ENCODE measurements around the gene LRIG1.

Gene LRIG1

DNA sequence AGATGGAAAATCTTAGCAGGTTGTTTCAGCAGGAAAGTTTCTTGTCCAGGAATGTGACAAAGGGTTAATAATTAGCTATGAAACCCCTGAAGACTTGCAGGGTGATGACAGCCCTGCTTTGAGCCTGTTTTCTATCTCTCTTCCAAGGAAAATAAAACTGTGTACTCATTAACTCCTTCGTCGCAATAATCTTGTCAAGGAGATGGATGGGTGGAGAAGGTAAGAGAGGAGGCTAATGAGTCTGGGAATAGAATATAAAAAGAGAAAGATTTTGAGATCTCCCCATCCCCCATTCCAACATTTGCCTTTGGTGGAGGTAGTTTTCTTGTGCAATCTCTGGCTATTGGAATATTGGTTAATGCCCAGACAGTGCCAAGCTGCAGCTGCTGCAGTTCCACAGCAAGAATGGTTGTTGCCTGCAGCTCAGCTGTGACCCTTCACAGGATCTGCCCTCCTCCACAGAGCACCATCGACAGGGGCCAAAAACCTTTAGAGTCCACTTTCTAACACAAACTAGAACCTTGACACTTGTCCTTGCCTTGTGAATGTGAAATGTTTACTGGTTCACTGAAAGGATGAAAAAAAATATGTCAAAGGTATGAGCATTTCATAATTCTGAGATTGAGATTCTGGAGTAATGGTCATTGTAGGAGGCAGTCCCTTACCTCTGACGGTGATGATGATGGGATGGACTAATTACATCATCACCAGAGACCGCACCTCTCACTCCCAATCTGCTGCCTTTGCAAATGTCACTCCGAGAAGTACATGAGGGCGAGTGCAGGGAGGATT lies 4.2 kb upstream of the LRIG1 start:
- DNase-seq: no peak

DNA sequence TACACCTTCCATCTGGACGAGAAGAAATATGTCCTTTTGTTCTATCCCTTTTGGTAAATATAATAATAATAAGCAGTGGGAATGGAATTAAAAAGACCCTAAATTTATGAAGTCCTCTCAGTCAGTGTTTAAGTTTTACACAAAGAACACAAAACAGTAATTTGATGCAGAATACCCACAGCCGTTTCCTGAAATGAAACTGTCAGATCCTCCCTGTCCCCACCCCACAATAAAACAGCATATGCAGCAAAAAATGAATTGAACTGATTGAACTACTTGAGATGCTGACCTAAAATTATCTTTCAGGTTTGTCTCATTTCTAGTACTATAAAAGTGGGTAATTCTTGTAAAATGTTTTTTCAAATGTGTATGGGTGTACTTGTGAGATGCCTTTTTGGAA lies 2.2 kb upstream of the LRIG1 start:
- DNase-seq: no peak

DNA sequence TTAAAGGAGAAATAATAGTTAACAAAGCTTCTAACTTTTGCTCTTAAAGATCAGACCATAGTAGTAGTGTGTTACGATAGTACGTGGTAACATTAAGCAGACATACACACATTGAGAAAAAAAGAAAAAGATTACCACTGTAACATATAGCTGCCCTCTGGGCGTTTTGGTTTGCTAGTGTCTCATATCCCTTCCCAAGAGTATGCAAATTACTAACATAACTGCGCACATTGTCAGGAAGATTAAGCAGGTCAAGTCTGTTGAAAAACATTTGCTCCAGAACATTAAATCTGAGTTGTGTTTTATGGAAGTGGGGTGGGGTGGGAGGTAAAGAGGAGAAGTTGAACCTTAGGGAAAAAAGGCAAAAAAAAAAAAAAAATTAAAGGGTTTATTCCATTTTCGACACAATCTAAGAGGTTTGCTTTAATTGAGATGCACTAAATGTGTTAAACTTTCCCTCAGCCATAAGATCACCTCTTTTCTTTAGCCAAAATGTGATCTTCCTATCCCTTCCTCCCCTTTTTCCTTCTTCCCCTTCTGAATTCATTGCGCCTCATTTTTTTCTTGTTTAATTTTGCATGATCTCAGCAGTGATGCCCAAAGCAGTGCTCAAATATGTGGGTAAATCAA lies 1.5 kb upstream of the LRIG1 start:
- no peak for DNase-seq

DNA sequence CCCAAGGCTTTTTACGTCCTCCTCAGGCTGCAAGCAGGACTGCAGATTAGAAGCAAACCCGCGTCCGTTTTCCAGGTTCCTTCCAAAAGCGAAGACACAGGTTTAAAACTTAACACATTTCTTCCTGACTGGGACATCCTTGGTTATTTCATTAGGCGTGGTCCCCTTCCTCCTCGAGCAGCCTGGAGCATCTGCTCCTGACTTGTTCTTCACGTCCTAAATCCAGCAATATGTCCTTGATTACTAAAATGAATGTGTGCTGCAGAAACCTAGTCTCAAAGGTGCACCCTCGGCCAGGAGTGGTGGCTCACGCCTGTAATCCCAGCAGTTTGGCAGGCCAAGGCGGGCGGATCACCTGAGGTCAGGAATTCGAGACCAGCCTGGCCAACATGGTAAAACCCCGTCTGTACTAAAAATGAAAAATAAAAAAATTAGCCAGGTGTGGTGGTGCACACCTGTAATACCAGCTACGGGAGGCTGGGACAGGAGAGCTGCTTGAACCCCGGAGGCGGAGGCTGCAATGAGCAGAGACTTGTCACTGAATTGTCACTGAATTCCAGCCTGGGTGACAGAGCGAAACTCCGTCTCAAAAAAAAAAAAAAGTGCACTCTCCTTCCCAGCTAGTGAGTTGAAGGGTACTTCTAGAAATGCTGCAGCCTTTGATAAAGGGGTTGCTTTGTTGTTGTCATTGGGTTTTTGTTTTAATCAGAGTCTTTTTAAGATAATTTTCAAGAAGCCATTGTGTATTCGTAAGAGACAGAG lies 842 bp upstream of the LRIG1 start:
- no peak for DNase-seq

DNA sequence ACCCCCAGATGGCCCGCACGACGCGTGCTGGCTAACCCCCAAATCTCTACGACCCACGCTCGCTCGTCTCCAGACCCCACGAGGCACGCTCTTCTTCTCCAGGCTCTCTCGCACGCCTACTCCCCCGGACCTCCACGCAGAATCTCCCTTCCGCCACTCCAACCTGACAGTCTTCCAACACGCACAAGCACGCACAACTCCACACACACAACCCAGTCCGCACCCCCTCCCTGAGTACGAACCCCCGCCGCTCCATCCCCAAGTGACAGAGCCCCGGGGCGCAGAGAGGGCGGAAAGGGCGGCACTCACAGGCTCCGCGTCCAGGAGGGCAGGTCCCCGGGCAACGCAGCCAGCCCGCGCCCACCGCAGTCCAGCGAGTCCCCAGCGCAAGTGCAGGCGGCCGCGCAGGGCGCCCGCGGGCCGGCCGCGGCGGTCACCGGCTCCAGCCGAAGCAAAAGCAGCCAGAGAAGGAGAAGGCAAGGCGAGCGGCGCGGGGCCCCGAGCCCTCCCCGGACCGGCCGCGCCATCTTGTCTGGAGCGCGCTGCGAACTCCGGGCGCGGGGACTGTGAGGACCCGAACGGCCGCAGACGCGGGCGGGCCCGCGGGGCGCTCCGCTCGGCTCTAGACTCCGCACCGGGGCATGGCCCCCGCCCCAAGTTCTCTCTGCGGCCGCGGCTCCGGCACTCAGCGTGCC lies 794 bp downstream of the LRIG1 start:
- DNase-seq: peak; percentile 37

DNA sequence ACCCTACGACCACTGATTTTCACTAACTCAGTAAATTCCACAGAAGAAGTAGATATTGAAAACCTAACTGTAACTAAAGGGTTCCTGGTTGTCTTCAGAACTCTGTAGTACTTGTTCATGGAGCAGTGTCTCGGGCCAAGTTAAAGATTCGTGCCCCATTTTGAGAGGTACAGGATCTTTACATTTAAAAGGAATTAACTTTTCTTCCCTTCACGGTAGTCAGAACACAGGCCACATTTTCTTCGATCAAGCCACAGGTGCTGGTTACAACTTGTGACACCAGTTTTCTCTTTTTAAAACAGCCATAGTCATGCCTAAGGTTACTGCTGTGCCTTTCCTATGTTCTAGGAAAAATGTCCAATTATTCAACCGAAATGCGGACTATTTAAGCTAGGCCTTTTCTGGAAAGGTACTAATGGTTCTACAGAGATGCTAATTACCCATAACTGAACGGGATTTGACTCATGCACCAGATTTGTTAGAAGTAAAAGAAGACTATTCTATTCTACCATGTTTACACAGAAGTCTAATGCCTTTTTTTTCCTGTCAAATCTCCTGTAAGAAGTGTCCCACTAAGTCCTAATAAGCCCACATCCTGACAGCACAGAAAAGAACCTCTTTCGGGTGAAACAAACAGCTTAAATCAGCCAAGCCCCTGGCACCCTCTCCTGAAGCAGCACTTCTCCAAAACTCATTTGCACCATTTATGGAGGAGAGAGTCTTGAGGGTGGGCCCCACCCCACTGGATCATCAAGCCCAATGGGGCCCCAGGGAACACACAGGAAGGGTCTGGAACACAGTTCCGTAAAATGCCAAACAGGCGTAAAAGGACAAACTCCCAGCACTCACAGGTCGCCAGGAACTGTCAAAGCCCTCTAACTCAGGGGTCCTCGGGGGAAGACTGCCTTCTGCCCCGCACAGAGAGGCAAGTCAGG lies 1.9 kb downstream of the LRIG1 start:
- DNase-seq: no peak

DNA sequence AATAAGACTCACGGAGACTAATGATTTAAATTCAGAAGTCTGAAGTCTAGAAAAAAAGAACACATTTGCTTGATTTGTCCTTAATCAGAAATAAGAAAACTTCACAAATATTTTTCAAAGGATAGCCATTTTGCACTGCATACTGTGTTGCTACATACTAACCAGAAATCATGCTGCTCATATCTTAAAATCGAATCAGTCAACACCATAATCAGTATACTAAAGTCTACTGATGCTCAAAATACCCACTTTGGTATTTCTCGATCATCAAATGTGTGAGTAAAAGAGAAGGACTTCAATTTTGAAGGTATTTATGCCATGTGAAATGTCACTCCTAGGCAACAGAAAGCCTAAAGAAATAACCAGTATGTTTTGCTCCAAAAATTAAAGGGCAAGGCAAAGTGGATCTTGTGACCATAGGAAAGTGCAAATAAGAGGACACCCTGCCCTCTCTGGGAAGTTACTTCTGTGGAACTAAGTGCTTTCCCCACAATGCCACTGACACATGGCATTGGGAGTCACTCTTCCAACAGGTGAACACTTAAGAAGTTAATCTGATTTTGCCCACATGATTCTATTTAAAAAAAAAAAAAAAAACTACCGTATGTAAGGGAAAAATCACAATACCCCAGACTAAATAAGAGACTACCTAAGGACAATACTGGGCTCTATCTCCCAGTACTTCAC lies 2.7 kb downstream of the LRIG1 start:
- no peak for DNase-seq

DNA sequence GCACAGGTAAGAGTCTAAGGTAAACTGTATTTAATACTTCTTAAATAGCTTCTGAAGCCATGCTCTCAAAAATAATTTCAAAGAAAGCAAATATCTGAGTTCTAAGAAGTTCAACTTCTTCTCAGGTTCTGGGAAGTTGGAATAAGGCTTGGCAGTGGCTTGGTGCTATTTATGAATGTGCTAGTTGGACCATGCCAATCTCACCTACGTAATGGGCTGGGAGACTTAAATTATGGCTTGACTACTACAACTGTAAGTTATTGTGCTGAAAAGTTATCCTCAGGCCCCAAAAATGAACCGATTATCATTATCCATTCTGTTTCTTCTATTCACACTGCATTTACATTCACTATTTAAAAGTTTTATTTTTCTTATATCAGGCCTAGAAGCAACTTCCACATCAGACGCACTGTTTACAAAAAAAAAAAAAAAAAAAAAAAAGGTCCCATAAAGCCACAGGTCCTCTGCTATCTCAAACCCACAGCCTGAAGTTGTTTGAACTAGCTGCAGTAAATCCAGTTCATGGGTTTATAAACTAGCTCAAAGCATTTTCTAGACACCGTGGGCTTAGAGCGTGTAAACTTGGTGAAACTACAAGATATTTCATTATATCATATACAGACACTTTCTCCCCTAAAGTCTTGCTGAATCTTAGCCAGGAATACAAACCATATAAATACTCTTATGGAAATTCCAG lies 3.4 kb downstream of the LRIG1 start:
- DNase-seq: no peak

DNA sequence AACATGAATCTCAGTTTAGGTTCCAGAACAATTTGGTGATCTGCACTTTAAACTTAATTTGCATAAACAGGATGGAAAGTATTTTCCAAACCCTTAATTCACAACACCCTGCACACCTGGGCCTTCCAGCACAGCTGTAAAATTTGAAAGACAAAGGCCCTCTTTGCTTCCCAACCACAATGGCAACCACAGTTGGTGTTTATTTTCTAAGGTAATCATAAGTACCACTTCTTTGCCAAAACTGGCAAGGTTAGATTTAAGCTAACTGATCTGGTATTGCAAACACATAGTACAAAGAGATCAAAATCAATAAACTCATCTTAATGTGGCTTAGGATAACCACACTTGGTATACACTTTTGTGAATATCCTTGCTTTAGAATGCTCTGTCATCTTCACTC lies 4.1 kb downstream of the LRIG1 start:
- DNase-seq: no peak

DNA sequence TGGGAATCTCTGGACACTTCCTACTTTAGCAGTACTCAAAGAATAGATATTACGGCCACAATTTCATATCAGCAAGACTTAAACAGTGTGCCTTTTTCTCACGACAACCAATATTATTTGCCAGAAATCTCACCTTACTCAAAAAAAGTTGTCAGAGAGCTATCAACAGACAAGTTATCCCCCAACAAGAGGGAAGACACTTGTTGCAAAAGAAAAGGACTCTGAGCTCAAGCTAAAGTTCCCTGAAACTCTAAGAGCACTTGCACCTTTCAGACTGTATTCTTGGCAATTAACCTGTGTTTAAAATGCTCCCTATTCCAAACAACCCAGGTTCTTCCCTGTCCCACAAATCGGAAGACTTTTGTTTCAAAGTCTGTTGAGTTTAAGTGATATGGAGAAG lies 4.5 kb downstream of the LRIG1 start:
- no peak for DNase-seq

DNA sequence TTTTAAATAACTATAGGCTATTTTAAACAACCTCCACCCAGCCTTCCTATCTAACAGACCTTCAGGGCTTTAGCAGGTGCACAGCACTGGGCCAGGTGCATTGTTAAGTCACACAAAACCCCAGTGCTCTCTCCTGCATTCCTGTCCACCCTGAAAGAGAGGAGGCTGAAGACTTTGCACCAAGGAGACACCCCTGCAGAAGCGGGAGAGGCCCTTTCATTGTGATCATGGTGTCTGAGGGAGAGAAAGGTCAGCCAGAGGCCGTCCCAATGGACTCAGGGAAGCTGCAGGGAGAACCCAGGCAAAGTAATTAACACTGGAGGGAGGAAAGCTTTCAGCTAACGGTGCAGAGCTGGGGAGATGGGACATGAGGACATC lies 5.2 kb downstream of the LRIG1 start:
- DNase-seq: no peak

DNA sequence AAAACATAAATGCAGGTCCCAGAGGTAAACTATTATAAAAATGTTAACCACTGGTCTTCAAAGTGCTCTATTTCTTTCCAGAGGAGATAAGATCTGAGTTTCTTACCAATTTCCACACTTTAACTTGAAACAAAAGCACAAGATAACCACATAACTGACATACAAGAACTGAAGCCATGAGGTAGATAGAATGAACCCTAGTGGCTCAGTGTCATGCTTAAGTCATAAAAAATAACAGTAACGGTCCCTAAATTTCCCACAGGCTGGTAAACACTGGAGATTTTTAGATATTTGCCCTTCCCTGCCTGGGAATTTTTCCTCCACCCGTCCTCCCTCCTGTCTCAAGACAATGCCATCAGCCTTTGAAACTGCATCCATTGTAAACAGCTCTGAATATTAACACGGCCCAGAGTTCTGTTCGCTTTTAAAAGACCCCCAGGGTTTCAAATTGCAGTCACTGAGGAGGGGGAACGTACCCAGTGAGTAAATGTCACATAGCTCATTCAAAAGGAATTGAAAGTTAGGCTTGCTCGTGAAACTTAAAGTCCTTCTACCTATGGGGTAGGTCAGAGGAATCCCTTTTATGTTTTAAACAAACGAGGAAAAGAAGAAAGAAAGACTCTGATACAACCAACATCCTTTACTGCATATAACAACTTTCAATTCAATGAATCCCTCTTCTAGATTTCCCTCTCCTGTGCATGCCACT lies 5.7 kb downstream of the LRIG1 start:
- no peak for DNase-seq

DNA sequence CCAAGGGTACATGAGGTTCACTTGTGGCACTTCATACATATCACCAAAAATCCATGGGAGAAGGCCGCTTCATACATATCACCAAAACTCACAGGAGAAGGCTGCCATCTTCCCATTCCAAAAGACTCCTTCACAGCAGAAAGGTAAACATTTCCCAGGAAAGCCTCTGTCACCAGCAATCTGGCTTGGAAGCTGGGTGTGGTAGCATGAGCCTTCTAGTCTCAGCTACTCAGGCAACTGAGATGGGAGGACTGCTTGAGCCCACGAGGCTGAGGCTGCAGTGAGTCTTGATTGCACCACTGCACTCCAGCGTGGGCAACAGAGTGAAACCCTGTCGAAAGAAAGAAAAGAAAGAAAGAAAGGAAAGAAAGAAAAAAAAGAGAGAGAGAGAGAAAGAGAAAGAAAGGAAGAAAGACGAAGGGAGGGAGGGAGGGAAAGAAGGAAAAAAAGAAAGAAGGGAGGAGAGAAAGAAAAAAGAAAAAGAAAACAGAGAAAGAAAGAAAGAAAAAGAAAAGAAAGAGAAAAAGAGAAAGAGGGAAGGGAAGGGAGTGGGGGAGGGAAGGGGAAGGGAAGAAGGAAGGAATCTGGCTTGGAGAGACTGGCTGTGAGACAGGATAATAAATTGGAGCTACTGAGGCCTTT lies 7.2 kb downstream of the LRIG1 start:
- DNase-seq: no peak

DNA sequence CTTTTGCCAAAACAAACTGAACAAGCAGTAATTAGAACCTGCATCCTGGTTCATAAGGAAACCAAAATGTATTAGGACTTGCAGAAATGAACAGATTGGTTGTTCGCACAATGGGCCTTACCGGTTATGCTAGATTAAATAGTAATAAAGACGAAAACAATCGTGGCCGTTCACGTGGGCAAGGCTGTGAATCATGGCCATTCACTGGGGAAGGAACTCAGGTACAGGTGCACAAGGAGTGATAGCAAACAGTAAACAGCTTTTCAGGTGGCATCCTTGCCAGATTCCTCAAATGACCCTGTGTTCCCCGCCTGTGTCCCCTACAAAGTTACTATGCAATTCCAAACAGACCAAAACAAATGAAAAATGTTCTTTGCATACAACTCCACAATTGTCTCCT lies 8.2 kb downstream of the LRIG1 start:
- DNase-seq: no peak

DNA sequence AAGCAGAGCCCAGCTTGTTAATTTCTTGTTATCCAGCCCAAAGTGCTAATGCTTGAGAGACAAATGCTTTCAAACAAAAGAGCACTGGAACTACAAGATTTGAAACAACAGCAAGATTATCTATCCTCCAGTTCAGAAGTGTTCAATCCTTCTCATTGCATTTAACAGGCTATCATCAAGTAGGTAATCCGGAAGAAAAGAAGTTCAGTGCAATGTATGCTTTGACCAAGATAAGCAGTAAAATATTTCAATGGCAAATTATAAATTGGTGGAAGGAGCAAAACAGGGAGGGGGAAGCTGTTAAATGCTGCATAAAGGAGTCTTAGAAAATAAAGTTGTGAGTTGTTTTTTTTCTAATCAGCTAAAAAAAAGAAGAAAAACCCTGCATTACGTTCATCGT lies 8.8 kb downstream of the LRIG1 start:
- DNase-seq: no peak

DNA sequence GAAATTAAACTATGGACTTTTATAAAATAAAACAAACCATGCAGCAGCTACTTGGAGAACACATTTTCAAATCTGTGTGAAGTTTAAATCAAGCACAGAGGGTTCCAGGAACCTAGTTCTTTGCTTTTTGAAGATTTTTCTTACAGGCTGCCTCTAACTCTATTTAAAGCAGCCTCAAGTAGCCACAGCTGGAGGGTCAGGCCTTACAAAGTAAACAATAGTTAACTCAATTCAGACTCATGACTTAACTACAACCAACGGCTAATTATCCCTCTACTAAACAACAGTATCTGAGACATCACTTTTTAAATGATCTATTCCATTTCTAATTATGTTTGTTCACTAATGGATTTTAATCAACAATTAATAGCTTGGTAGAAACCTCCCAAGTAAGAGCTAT lies 9.8 kb downstream of the LRIG1 start:
- no peak for DNase-seq

DNA sequence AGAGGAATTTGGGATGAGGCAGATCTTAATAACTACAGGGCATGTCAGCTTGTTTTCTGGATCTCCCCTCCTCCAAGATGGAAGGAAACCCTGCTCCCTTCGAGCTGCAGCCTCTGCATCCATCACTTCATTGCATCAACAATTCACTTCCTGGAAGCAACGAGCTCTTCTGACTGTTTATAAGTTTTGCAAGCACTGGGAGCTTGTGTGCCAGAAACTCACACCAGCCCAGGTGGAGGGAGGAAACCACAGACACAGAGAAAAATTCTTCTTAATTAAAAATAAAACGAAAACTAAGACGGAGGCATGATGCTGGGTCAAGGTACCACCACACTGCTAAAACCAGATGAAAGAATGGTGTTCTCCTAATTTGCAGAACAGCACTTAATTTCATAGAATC lies 10.6 kb downstream of the LRIG1 start:
- no peak for DNase-seq

DNA sequence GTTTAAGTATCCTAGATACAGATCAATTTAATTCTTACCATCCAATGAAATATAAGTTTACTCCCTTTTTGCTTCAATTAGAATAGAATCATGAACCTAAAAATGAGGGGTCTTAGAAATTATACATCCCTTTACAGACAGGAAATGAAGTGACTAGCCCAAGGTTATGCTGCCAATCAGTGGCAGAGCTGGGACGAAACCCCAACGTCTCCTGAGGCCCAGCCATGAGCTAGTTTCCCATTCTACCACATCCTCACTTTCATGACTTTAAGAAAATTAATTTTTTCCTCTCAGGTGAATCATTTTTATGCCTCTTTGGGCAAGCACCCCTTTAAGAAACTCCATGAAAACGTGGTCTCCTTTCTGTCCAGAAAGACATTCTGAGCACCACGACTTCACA lies 11.2 kb downstream of the LRIG1 start:
- DNase-seq: no peak

DNA sequence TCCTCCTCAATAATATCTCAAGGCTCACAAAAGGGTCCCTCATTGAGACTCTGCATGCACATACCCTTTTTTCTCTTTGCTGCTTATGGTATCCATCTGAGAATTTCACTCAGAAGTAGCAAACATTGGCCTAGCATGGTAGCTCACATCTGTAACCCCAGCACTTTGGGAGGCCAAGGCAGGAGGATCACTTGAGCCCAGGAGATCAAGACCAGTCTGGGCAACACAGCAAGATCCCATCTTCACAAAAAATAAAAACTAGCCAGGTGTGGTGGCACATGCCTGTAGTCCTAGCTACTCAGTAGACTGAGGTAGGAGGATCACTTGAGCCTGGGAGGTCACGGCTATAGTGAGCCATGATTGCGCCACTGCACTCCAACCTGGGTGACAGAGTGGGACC lies 11.7 kb downstream of the LRIG1 start:
- no peak for DNase-seq

DNA sequence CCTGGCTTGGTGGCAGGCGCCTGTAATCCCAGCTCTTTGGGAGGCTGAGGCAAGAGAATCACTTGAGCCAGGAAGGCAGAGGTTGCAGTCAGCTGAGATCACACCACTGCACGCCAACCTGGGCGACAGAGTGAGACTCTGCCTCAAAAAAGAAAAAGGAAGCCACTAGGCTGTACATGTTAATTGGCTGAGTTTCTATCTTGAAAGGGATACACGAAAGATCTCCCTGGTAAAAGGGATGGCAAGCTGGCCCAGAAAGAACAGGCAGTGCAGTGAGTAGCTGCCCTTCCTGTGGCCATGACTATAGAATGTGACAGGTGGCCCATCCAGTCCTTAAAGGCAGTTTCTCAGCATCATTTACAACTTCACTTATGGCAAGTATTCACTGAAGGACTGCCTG lies 12.3 kb downstream of the LRIG1 start:
- DNase-seq: no peak

Data from activated CD8-positive, alpha-beta memory T cell treated with anti-CD3 and anti-CD28 coated beads, Interleukin-2, amount 50 U/mL, for 4 hours (primary cell).